ENCODE measurements around the gene NGDN.
"Not testable (repeated sequence)": the region's sequence is repeated elsewhere in the genome, so short reads cannot be mapped to it uniquely, and the experiment has no call there.

NGDN gene

GRCh38 chr14:23469127-23469905 lies at the start of gene NGDN:
Gene NGDN, plus strand, starts transcription at chr14:23469703. Its CDS starts 13 bp downstream, at chr14:23469716.
- DNase-seq: peak; percentile 97 to 98

- no peak for DNase-seq
Measured at GRCh38 chr14:23421594-23421993, 47.9 kb upstream of the NGDN start.

- DNase-seq: no peak
Measured at GRCh38 chr14:23423657-23424056, 45.8 kb upstream of the NGDN start.

GRCh38 chr14:23425169-23425568 lies 44.3 kb upstream of the NGDN start:
- DNase-seq: no peak

GRCh38 chr14:23425798-23426197 lies 43.7 kb upstream of the NGDN start:
- not testable (repeated sequence) for DNase-seq

- DNase-seq: no peak
Measured at GRCh38 chr14:23428686-23429495, 40.6 kb upstream of the NGDN start.

- no peak for DNase-seq
Measured at GRCh38 chr14:23430016-23430722, 39.3 kb upstream of the NGDN start.

GRCh38 chr14:23430723-23431085 lies 38.8 kb upstream of the NGDN start:
- no peak for DNase-seq

- no peak for DNase-seq
Measured at GRCh38 chr14:23431486-23431885, 38.0 kb upstream of the NGDN start.

- no peak for DNase-seq
Measured at GRCh38 chr14:23432102-23432925, 37.2 kb upstream of the NGDN start.

- no peak for DNase-seq
Measured at GRCh38 chr14:23432946-23433345, 36.6 kb upstream of the NGDN start.

GRCh38 chr14:23433457-23433856 lies 36.0 kb upstream of the NGDN start:
- DNase-seq: no peak

- no peak for DNase-seq
Measured at GRCh38 chr14:23434488-23435222, 34.8 kb upstream of the NGDN start.

GRCh38 chr14:23435543-23436326 lies 33.8 kb upstream of the NGDN start, which contains the start of gene MYH7:
Gene MYH7, minus strand, starts transcription at chr14:23435660. Its CDS starts 1,928 bp downstream, at chr14:23433732.
- DNase-seq: no peak

GRCh38 chr14:23436327-23437132 lies 33.0 kb upstream of the NGDN start:
- no peak for DNase-seq

- no peak for DNase-seq
Measured at GRCh38 chr14:23437133-23438100, 32.1 kb upstream of the NGDN start.

GRCh38 chr14:23438101-23438971 lies 31.2 kb upstream of the NGDN start:
- no peak for DNase-seq
